ENCODE data around the gene NAALADL2.

DNA sequence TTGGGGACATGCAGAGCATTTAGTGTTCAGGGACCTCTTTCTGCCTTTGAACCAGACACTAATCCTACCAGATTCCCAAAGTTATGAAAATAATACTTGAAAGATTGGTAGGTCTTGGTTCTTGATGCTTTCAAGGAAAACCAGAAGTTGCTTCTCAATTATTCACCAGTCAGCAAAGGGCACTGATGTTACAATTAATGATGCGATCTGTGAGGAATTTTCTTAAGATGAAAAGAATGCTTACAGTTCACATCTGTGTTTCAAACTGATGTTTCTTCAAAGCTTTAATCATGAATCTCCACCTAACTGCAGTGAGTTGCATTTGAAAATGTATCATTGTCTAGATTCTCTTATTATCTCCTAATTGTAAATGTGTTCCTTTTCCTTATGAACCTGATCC is 161.0 kb downstream of the NAALADL2 start:
- TF ChIP-seq, protein P1, sequence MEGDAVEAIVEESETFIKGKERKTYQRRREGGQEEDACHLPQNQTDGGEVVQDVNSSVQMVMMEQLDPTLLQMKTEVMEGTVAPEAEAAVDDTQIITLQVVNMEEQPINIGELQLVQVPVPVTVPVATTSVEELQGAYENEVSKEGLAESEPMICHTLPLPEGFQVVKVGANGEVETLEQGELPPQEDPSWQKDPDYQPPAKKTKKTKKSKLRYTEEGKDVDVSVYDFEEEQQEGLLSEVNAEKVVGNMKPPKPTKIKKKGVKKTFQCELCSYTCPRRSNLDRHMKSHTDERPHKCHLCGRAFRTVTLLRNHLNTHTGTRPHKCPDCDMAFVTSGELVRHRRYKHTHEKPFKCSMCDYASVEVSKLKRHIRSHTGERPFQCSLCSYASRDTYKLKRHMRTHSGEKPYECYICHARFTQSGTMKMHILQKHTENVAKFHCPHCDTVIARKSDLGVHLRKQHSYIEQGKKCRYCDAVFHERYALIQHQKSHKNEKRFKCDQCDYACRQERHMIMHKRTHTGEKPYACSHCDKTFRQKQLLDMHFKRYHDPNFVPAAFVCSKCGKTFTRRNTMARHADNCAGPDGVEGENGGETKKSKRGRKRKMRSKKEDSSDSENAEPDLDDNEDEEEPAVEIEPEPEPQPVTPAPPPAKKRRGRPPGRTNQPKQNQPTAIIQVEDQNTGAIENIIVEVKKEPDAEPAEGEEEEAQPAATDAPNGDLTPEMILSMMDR (IDR thresholded peaks at IDR 0.05) = no peak
- TF ChIP-seq EP300 (IDR thresholded peaks at IDR 0.05) = no peak
